ENCODE data around the gene EGFL7.
"Not testable (repeated sequence)": the region's sequence is repeated elsewhere in the genome, so short reads cannot be mapped to it uniquely, and the experiment has no call there.

The EGFL7 gene

DNA sequence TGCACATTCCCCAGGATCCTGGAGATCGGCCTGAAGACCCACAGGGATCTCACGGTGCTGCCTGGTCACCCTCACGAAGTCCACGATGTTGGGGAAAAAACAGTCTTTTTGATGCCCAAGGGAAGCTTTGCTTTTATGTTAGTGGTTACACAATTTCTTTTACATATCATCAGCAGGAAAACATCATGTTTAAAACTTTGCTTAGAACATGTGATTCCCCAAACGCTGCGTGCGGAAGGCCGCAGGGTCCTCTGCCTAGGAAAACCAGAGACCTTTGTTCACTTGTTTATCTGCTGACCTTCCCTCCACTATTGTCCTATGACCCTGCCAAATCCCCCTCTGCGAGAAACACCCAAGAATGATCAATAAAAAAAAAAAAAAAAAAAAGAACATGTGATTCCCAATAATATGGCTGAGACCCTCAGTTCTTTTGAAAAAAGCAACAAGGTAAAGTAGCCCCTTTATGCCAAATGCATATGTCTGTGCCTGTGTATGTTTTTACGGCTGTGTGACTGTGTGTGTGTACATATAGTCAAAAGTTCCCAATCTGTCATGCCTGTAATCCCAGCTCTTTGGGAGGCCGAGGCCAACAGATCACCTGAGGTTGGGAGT lies 36.0 kb downstream of the EGFL7 start:
- no peak for DNase-seq (ENCODE audit: low read depth)

DNA sequence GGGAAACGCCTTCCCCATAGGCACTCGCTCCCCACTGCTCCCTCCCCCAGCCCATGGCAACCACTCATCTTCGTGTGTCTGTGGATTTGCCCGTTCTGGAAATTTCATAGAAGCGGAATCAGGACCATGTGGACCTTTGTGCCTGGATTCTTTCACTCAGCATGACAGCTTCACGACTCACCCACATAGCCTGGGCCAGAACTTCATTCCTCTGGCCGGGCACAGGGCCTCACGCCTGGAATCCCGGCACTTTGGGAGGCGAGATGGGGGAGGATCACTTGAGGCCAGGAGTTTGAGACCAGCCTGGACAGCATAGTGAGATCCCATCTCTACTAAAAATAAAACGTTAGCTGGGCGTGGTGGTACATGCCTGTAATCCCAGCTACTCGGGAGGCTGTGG lies 37.6 kb downstream of the EGFL7 start:
- DNase-seq (ENCODE audit: low read depth): no peak

DNA sequence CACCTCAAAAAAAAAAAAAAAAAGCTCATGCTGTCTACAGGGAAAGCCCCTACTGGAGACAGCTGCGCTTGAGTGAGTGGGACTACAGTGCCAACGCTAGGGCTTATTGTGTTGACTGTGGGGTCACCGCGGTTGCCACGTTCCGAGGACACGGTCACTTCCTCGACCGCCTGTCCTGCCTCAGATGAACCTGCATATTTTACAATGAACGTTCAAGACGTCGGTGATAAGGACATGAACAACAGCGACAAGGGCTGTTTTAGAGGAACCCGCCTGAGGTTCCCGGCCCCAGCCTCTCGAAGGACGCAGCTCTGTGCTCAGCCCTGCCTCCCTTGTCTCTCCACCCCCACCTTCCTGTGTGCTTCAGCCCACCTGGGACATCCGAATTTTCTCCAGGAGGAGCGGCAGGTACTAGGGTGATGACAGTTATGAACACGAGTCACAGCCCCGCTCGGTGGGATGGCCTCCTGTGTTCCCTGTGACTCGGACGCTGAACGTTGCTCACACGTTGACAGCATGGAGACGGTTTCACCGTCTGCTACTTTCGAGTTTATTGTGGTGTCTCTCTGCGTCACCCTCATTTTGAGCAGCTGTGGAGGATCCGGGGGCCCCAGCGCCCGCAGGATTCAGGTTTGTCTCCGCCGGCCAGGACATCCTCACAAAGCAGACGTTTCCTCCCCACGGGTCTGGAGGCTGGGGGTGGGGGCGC lies 38.4 kb downstream of the EGFL7 start:
- no peak for DNase-seq (ENCODE audit: low read depth)

DNA sequence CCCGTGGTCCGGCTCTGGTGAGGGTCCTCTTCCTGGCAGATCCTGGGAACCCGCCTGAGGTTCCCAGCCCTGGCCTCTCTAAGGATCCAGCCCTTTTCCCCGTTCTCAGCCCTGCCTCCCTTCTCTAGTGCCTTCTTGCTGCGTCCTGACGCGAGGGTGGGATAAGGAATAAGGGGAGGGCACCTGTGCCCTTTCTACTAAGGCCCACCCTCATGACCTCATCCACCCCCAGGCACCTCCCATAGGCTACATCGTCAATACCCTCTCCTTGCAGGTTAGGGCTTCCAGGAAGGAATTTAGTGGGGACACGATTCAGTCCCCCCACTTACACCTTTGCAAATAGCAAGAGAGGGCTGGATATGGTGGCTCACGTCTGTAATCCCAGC lies 38.9 kb downstream of the EGFL7 start:
- DNase-seq (ENCODE audit: low read depth): no peak

DNA sequence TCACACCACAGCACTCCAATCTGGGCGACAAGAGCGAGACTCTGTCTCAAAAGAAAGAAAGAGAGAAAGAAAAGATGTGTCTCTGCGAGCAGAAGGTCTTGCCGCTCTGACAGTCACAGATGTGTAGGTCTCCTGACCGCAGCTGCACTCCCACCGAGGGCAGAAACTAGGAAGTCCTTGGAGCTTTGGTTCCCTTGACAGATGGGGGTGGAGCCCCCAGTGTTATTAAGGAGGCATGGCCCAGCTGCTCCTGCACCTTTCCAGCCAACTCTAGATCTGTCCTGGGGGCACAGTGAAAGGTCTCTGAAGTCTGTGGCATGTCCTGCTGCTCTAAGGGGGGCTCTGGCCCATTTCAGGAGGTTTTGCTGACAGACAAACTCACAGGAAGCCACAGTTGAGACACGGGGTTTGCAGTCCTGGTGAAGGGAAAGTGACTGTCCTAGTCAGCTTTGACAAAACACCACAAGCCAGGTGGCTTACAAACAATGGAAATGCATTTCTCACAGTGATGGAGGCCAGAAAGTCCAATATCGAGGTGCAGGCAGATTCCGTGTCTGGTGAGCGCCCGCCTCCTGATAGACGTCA lies 40.7 kb downstream of the EGFL7 start:
- no peak for DNase-seq (ENCODE audit: low read depth)

DNA sequence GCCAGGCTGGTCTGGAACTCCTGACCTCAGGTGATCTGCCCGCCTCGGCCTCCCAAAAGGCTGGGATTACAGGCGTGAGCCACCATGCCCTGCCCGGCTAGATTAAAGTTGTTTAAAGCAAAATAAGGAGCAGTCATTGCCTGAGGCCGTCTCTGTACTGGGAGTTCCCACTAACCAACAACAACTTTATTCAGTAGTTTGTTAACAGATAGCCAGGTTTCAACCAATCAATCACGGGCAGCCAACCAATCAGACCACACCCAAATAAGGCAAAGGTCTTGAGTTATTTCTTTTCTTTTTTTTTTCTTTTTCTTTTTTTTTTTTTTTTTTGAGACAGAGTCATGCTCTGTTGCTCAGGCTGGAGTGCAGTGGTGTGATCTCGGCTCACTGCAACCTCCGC lies 42.0 kb downstream of the EGFL7 start:
- DNase-seq (ENCODE audit: low read depth): not testable (repeated sequence)

DNA sequence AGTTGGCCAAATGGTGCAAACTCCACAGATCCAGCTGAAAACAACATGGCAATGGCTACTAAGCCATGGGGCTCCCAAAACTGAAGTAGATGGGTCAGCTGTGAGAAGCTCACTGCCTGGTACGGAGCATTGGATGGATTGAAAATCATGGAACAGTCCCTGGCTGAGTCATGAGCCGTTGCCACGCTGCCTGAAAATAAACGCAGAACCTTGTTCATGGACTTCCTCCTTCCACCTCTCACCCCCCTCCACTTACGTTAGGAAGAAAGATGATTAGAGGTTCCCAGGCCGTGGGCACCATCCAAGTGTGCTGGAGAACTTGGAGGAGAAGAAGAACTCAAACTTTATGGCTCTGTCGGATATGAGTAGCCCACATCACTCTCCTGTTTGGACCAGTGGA lies 42.8 kb downstream of the EGFL7 start:
- DNase-seq (ENCODE audit: low read depth): no peak

DNA sequence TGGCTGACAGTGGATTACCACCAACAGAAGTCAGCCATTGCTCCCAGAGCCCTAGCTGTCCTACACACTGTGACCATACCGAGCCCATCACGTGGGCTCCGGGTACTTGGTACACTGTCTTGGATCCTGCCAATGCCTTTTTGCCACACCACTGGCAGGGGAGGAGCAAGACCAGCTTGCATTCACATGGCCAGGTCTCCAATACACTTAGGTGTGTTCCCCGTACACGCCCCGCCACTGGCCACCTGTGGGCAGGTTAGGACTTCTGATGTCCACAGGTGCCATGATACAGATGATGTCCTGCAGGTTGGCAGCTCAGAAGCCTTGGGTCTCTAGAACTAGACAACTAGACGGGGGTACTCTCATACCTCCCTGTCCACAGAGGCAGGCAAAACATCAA lies 44.3 kb downstream of the EGFL7 start:
- DNase-seq (ENCODE audit: low read depth): no peak

DNA sequence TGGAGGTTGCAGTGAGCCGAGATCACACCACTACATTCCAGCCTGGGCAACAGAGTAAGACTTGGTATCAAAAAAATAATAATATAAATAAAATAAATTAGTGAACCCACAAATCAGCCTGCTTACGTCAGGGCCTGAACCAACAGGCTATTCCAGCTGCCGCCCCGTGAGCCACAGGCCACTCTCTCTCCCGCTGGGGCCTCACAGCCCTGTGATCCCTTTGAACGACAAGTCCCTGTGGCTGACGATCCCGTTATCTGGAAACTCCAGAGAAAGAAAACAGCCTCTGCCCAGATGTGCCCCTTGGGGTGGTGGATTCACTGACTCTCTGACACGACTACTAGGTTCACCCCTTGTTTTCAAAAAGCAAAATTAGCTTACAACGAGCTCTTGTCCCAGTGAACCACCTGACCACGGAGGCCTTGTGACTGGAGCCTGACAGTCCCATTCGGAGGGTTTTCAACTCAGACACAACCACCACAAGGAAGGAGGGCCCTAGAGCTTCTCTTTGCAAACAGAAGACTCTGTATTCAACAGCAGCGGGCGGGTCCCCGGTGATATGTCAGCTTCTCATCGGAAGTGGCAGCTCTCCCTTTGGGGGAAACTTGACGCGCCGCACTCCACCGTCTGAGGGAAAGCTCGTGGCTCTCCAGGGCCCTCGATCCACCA lies 45.3 kb downstream of the EGFL7 start:
- no peak for DNase-seq (ENCODE audit: low read depth)

DNA sequence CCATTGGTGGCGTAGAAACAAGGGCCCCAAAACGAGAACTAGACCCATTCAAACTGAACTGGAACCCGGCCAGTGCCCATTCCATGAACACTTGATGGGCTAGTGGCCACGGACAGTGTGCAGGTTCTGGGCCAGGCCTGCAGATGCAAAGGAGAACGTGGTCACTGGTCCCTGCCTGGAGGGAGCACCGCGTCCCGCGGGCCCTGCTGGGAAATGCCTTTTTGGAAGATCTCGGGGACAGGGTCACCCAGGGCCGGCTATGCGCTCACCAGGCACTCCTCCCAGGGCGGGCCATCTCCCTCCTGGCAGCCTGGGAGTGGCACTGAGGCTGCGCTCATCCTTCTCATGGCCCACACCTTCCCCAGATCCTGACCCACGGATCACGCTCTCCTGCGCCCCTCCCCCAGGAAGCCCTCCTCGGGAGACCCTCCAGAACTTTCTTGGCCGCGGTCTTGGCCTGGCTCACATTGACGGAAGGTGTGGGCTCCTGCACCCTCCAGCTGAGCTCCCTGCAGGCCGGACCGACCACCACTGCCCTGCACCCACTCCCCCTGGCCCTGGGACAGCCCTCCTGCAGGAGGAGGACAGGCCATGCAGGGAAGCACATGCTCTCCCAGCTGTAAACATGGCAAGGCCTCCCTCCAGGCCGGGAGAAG lies 46.9 kb downstream of the EGFL7 start:
- no peak for DNase-seq (ENCODE audit: low read depth)

DNA sequence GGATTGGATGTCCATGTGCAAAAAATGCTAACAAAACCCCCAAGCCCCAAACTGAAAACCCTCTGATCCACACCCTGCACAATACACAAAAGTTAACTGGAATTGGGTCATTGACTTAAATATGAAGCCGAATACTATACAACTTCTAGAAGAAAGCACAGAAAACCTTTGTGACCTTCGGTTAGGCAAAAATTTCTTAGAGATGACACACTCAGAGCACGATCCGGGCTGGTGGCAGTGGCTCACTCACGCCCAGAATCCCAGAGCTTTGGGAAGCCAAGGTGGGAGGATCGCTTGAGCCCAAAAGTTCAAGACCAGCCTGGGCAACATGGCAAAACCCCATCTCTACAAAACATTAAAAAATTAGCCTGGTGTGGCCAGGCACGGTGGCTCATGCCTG lies 47.8 kb downstream of the EGFL7 start:
- no peak for DNase-seq (ENCODE audit: low read depth)

DNA sequence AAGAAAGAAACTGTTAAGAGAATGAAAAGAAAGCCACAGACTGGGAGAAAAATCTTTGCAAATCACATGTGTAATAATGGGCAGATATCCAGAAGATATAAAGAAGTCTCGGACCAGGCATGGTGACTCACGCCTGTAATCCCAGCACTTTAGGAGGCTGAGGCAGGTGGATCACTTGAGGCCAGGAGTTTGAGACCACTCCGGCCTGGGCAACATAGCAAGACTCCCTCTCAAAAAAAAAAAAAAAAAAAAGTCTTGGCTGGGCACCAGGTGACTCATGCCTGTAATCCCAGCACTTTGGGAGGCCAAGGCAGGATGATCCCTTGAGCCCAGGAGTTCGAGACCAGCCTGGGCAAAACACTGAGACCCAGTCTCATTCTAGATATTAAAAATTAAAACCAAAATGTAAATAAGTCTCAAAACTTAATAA lies 48.5 kb downstream of the EGFL7 start:
- not testable (repeated sequence) for DNase-seq (ENCODE audit: low read depth)

DNA sequence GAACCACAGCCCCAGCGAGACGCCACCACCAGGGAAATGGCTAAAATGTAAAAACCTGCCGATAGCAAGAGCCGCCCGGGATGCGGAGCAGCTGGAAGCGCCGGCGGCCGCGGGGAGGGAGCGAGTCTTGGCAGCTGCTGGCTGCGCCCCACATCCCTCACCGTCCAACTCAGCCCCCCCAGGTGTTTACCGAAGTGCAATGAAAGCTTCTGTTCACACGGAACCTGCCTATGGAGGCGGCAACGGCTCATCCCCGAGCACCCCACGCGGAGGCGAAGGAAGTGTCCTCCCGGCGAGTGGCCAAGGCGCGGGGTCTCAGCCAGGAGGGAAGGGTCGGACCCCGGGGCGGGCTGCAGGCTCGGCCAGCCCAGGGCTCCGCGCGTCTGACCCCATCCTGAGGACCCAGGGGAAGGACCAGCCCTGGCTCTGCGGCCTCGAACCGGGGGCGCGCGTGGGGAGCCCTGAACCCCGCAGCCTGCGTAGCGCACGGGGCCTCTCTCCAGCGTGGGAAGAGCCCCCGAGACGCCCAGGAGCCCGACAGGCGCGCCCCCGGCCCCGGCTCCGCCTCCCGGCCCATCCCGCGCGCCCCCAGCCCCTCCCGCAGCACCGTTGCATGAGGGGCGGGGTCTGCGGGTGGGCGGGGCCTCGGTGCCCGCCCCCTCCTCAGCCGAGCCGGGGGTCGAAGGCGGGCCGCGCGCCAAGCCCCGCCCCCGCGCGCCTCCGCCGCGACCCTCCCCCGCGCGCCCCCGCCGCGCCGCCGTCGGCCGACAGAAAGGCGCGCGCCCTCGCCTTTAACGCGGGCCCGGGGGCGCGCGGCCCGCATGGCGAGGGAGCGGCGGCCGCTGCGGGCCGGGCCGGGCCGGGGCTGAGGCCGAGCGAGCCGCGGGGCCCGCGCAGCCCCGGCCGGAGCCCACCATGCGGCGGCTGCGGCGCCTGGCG lies 49.3 kb downstream of the EGFL7 start, which contains the start of gene DIPK1B:
Gene DIPK1B (plus strand): TSS at position 822 of the 939 bp plus-strand sequence. CDS start 94 bp downstream, at position 916.
- DNase-seq (ENCODE audit: low read depth): no peak

DNA sequence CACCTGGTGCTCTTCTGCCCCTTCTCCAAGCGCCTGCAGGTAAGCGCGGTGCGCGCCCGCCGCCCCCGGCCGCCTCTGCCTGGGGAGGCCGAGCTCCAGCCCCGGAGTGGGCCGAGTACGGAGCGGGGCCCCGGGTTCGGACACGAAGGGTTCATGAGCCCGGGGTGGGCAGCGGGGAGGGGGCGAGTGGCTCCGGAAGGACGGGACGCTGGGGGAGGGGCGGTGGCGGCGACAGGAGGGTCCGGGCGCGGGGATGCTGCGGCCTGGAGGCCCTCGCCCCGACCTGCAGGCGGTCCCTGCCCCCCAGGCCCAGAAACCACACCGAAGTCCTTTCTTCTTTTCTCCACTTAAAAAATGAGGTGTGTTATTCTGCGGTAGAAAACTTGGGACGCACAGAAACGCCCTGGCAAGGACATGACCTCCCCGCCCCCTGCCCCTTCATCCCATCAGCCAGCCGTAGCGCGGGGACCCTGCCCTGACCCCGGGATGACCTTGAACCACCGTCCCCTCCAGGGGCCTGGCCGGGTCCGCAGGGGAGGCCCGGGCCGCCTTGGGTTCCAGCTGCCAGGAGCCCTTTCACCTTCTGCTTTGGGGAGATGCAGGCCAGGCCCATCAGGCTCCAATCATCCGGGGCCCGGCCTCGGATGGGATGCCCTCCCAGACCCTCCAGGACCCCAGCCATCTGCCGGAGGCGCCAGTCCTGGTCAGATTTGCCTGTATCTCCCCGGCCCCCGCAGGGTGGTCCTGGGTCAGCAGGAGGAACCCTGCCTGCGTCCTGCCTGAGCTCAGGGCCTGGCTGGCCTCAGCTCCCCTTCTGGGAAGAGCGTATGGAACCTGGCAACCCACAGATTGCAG lies 50.2 kb downstream of the EGFL7 start:
- no peak for DNase-seq (ENCODE audit: low read depth)

DNA sequence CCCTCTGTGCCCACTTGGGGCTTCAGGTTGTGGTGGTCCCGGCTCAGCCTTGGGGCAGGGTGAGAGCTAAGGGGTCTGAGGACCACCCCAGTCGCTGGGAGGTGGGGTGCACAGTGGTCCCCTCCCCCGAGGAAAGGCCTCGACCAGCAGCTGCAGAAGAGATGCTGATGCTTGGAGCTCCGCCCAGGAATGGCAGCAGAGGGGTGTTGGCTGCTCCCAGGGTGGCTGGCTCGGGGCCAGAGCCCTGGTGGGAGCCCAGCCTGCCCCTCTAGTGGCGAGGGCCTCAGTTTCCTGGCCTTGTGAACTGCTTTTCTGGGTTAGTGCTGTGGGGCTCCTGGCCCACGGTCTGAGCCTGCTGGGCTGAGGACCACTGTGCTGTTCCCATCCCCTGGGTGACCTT lies 50.8 kb downstream of the EGFL7 start:
- no peak for DNase-seq (ENCODE audit: low read depth)

DNA sequence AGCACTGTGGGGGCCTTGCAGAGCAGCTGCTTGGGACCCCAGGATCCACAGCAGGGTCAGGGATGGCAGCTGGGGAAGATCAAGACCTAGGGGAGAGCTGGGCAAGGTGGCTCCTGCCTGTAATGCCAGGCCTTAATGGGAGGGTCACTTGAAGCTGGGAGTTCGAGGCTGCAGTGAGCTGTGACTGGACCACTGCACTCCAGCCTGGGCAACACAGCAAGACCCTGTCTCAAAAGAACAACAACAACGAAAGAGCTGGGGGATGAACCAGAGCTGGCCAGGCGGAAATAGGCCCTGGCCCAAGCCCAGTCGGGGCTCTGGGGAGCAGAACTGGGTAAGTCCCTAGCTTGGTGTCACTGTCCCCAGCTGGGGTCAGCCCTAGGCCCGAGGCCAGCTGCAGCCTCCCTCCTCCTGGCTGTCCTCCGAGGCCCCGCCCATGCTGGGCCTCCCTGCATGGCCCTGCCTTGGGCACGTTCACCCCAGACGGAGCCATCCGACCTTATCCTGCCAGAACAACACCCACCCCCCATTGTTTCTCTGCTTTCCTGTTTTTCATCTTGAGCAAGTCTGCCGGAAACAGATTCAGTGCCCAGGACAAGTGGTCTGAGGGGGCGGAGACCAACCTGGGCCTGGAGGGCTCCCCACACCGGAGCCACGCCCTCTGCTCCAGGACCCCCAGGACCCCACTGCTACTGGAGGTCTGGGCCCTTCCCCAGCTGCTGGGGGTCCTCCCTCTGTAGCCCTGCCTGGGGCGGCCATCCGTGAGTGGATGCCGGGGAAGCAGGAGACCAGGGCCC lies 51.6 kb downstream of the EGFL7 start:
- DNase-seq (ENCODE audit: low read depth): peak; percentile 85

DNA sequence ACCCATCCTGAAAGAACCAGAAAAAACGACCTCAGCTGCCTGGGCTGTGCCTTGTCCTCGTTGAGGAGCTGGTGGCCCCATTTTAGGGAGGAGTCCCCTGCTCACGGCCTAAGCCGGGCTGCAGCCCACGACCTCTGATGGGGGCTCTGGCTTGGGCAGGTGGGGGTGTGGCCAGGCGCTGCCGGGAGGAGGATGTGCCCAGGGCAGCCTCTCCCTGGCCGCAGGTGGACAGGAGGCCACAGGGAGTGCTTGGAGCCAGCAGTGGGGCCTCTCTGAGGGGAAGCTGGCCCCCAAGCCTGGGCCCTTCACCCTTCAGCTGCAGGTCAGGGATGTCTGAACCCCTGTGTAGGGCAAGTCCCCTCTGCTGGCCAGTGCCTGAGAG lies 52.2 kb downstream of the EGFL7 start:
- DNase-seq (ENCODE audit: low read depth): no peak

DNA sequence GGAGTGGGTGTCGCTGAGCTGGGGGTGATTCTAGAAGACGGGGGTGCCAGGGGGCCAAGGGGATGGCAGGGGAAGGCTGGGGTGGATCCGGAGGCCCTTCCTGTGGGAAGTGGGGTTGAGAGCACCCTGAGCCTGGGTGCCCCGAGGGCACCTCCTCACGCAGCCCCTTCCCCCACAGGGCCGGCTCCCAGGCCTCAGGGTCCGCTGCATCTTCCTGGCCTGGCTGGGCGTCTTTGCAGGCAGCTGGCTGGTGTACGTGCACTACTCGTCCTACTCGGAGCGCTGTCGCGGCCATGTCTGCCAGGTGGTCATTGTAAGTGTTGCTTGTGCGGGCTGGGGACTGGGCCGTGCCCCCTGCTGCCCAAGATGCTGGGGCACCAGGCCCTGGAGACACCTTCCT lies 54.7 kb downstream of the EGFL7 start:
- DNase-seq (ENCODE audit: low read depth): no peak

DNA sequence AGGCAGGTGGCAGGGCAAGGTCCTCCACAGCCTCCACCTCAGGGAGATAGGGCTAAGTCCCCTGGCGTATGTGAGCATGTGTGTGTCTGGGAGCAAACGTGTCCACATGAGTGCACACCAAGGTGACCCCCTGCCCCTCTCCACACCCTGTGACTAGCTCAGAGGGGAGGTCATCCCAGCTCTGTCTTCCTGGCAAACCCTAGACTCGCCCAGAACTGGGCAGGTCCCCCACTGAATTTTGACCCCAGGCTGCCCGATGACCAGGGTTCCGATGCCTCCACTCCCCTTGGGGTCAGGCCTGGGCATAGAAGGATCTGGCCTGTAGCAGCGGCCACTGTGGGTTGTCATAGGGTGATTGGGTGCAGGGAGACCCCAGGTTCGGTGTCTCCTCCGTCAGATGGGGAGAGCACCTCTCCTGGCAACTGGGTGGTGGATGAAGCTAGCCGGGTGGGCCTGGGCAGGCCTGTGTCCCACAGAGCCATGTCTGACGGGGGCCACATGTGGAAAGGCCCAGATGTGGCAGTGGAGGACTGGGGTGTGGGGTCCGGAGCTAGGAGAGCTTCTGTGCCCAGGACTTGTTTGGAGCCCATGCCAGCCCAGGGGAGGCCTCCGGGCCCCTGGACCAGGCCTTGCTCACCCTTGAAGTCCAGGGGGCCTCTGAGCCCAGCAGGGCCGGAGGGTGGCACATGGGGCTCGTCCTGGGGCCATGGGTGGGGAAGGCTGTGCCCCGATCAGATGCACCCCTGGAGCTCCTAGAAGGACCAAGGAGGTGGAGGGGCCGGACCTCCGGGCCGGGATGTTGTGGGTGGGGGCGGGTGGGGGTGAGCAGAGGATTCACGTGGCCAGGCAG lies 55.9 kb downstream of the EGFL7 start:
- no peak for DNase-seq (ENCODE audit: low read depth)
